Caco-2 (cell line): ENCODE data around the gene KRT17. TPM values are rescaled to one million over a fixed set of nuclear protein-coding genes. Genes with fewer than 3 reads are reported as not detected.
A peak's percentile ranks its signal among the peaks of the same experiment; 100 is the strongest.

ENCODE experiments used
- BruUV-seq: library from RNA; stranded (reverse); fragments of 400-500 nt; replicated peaks from 2 replicates; lab custom pipeline; 2021; lab: Mats Ljungman, UMichigan
- CTCF ChIA-PET: fragments of 300-600 bp; sonication (Branson Sonifier 250); formaldehyde crosslinking; loops from one replicate; lab custom pipeline; 2022; ENCODE audit warnings: antibody characterized with exemption; lab: Charles Lee
- POLR2A ChIA-PET: fragments of 300-600 bp; sonication (Branson Sonifier 250); formaldehyde crosslinking; loops from one replicate; lab custom pipeline; 2022; ENCODE audit warnings: antibody characterized with exemption; lab: Charles Lee
- DNase-seq, 2 experiments: peaks; one replicate each; pipeline versions ENCODE4 v3.0.0 to v3.0.0-alpha.2; 2020 to 2022
- H3K27me3 ChIP-seq: replicated peaks from 2 replicates; pipeline ENCODE4 v1.6.0; 2011; ENCODE audit warnings: low read length; ENCODE audit not compliant: control insufficient read depth, insufficient read depth
- H3K36me3 ChIP-seq: 2 replicates; pipeline ENCODE4 v1.5.1; 2011; ENCODE audit warnings: low read length; ENCODE audit not compliant: control insufficient read depth, insufficient read depth
- H3K4me1 ChIP-seq: fragments of 250-450 bp; sonication (Bioruptor Pico); 2 replicates; pipeline ENCODE4 v1.5.1; 2020; ENCODE audit warnings: mild to moderate bottlenecking
- H3K4me3 ChIP-seq: 2 replicates; pipeline ENCODE4 v1.5.1; 2011; ENCODE audit warnings: low read depth, mild to moderate bottlenecking, control low read depth, low read length
- H3K9me3 ChIP-seq: fragments of 250-450 bp; sonication (Bioruptor Pico); 2 replicates; pipeline ENCODE4 v1.5.1; 2020; ENCODE audit warnings: mild to moderate bottlenecking, moderate library complexity
- H3K27ac Mint-ChIP-seq: one replicate; pipeline ENCODE4 v1.8.0; 2022; ENCODE audit warnings: mixed read lengths; ENCODE audit not compliant: unreplicated experiment
- H3K27me3 Mint-ChIP-seq: one replicate; pipeline ENCODE4 v1.8.0; 2022; ENCODE audit warnings: mixed read lengths; ENCODE audit not compliant: insufficient read depth, unreplicated experiment
- H3K36me3 Mint-ChIP-seq: one replicate; pipeline ENCODE4 v1.8.0; 2022; ENCODE audit warnings: mild to moderate bottlenecking, mixed read lengths; ENCODE audit not compliant: insufficient read depth, unreplicated experiment
- H3K4me1 Mint-ChIP-seq: one replicate; pipeline ENCODE4 v1.8.0; 2022; ENCODE audit warnings: low read depth, mixed read lengths; ENCODE audit not compliant: unreplicated experiment
- H3K4me3 Mint-ChIP-seq: one replicate; pipeline ENCODE4 v1.8.0; 2022; ENCODE audit warnings: mild to moderate bottlenecking, moderate library complexity, mixed read lengths; ENCODE audit not compliant: unreplicated experiment
- H3K9me3 Mint-ChIP-seq: one replicate; pipeline ENCODE4 v1.8.0; 2022; ENCODE audit warnings: mixed read lengths; ENCODE audit not compliant: unreplicated experiment
- CTCF ChIP-seq, 2 experiments: fragments of 200-600 bp in 1 of 2; IDR thresholded peaks; 1 replicate in 1 of 2; 2 replicates in 1 of 2; pipeline versions ENCODE4 v1.5.1 to v1.8.0; 2011 to 2022; ENCODE audit warnings: antibody characterized with exemption in 1 of 2, control low read depth in 1 of 2, inconsistent platforms in 1 of 2, low read depth in 1 of 2, low read length in 1 of 2, mild to moderate bottlenecking in 1 of 2, moderate library complexity in 1 of 2; ENCODE audit not compliant: insufficient read depth in 1 of 2, severe bottlenecking in 1 of 2, unreplicated experiment in 1 of 2
- intact Hi-C: fragments of 100-400 bp; cut with micrococcal nuclease; formaldehyde crosslinking; loops from one replicate; pipeline ENCODE4 v1.10.0; 2022; ENCODE audit not compliant: unreplicated experiment
- total RNA-seq: library from RNA; stranded (reverse); gene quantifications from 2 replicates; pipeline ENCODE4 v1.2.3, GENCODE V29; 2022

The KRT17 gene
- total RNA-seq, 1 experiment from 2014 or later = 2.8 TPM

- ChIA-PET CTCF (interaction anchor here (0.7 to 4.9 kb wide), 5 partner anchors 13 to 846 kb away, joined by 3 to 147 read pairs (median 7); partner anchors contain the start of genes EIF1 and KRT19), POLR2A (interaction anchor here (2.1 kb wide), 1 partner anchor 38 kb away, joined by 7 read pairs; the partner anchor contains the start of gene EIF1)
- no peak for TF ChIP-seq CTCF (IDR thresholded peaks at IDR 0.05; ENCODE audit: insufficient read depth in 1 of 2, low read depth in 1 of 2, low read length in 1 of 2, severe bottlenecking in 1 of 2, unreplicated experiment in 1 of 2)
- Mint-ChIP-seq H3K4me1 (peaks cover 7% of the 10 kb centered on the region), H3K27ac (no peak overlapping the region), H3K27me3 (no peaks in the 10 kb centered on the region), H3K36me3 (peaks cover 6% of the 10 kb centered on the region), H3K9me3 (no peaks in the 10 kb centered on the region), H3K4me3 (no peak overlapping the region)
- Histone ChIP-seq H3K4me3 (no peak overlapping the region), H3K36me3 (no peaks in the 10 kb centered on the region), H3K9me3 (no peaks in the 10 kb centered on the region), H3K4me1 (peaks cover 46% of the 10 kb centered on the region), H3K27me3 (no peaks in the 10 kb centered on the region)
- BruUV-seq = no TSS peak
- intact Hi-C loops = loop anchor here (5.0 kb wide), 2 partner anchors 243 to 848 kb away; no protein-coding TSS in a partner anchor
- DNase-seq = no peak
These were observed 25.6 kb upstream of the KRT17 start for GRCh38 chr17:41649923-41650519.

GRCh38 chr17:41648411-41649195, 24.2 kb upstream of the KRT17 start:
- Mint-ChIP-seq H3K36me3 (peaks cover 6% of the 10 kb centered on the region), H3K27ac (peak overlapping the region; percentile 36)
- peak; percentile 95 to 96 for TF ChIP-seq CTCF (IDR thresholded peaks at IDR 0.05; ENCODE audit: insufficient read depth in 1 of 2, low read depth in 1 of 2, low read length in 1 of 2, severe bottlenecking in 1 of 2, unreplicated experiment in 1 of 2)

GRCh38 chr17:41647940-41648410, 23.6 kb upstream of the KRT17 start:
- Histone ChIP-seq H3K4me1 (peaks cover 33% of the 10 kb centered on the region), H3K36me3 (no peaks in the 10 kb centered on the region), H3K27me3 (no peaks in the 10 kb centered on the region), H3K9me3 (no peaks in the 10 kb centered on the region), H3K4me3 (peak overlapping the region; percentile 47)
- H3K27ac Mint-ChIP-seq = peak overlapping the region; percentile 36
- peak overlapping the region; percentile 81 for H3K4me3 Mint-ChIP-seq
- TF ChIP-seq CTCF (IDR thresholded peaks at IDR 0.05; ENCODE audit: insufficient read depth in 1 of 2, low read depth in 1 of 2, low read length in 1 of 2, severe bottlenecking in 1 of 2, unreplicated experiment in 1 of 2) = peak; percentile 96
- ChIA-PET CTCF (interaction anchor here (0.6 to 4.9 kb wide), 38 partner anchors 8 to 844 kb away, joined by 3 to 147 read pairs (median 4); partner anchors contain the start of gene KRT19), POLR2A (interaction anchor here (1.0 to 1.8 kb wide), 4 partner anchors 15 to 126 kb away, joined by 4 to 25 read pairs (median 8); partner anchors contain the start of gene KRT19)
- intact Hi-C loops = loop anchor here (1.0 to 5.0 kb wide), 7 partner anchors 14 to 846 kb away; no protein-coding TSS in a partner anchor
- no TSS peak for BruUV-seq
- H3K27me3 Mint-ChIP-seq = no peaks in the 10 kb centered on the region
- H3K36me3 Mint-ChIP-seq = peaks cover 6% of the 10 kb centered on the region
- H3K4me1 Mint-ChIP-seq = peaks cover 7% of the 10 kb centered on the region
- peak; percentile 89 to 95 for DNase-seq
- H3K9me3 Mint-ChIP-seq = no peaks in the 10 kb centered on the region

More at GRCh38 chr17:41648411-41649195, 24.2 kb upstream of the KRT17 start:
- POLR2A ChIA-PET = interaction anchor here (0.6 to 2.1 kb wide), 6 partner anchors 14 to 830 kb away, joined by 4 to 25 read pairs (median 6); partner anchors contain the start of genes EIF1 and KRT19
- peaks cover 7% of the 10 kb centered on the region for H3K4me1 Mint-ChIP-seq
- peak; percentile 89 to 94 for DNase-seq
- intact Hi-C loops = loop anchor here (1.0 to 5.0 kb wide), 7 partner anchors 14 to 846 kb away; no protein-coding TSS in a partner anchor
- H3K27me3 ChIP-seq = no peaks in the 10 kb centered on the region
- no peaks in the 10 kb centered on the region for H3K27me3 Mint-ChIP-seq
- no peaks in the 10 kb centered on the region for H3K9me3 Mint-ChIP-seq
- no peaks in the 10 kb centered on the region for H3K36me3 ChIP-seq
- H3K9me3 ChIP-seq = no peaks in the 10 kb centered on the region
- BruUV-seq = no TSS peak
- H3K4me3 ChIP-seq = peak overlapping the region; percentile 47
- peak overlapping the region; percentile 81 for H3K4me3 Mint-ChIP-seq
- CTCF ChIA-PET = interaction anchor here (0.6 to 4.9 kb wide), 49 partner anchors 9 to 1565 kb away, joined by 3 to 147 read pairs (median 4); partner anchors contain the start of genes EIF1 and KRT19
- peaks cover 35% of the 10 kb centered on the region for H3K4me1 ChIP-seq
